Mucosa of descending colon (tissue), 3 donors: ENCODE results near the gene S100PBP. TPM values are rescaled to one million over a fixed set of nuclear protein-coding genes. Genes with fewer than 3 reads are reported as not detected.

ENCODE experiments used
- ATAC-seq: fragments of 200-7000 bp; cut with Tn5 transposase; one replicate; pipeline ENCODE4 v1.9.1; 2020; ENCODE audit warnings: mild to moderate bottlenecking, moderate library complexity
- DNase-seq, 3 donors: peaks; one replicate each; pipeline ENCODE4 v3.0.0-alpha.2; 2020
- H3K36me3 ChIP-seq: fragments of 200-600 bp; one replicate; pipeline ENCODE4 v1.8.0; 2021; ENCODE audit warnings: low read depth, mild to moderate bottlenecking
- H3K4me1 ChIP-seq: fragments of 200-600 bp; one replicate; pipeline ENCODE4 v1.8.0; 2021; ENCODE audit warnings: low read depth, mild to moderate bottlenecking
- H3K4me3 ChIP-seq: fragments of 200-600 bp; one replicate; pipeline ENCODE4 v1.8.0; 2021; ENCODE audit warnings: mild to moderate bottlenecking
- H3K9me3 ChIP-seq: fragments of 200-600 bp; one replicate; pipeline ENCODE4 v1.8.0; 2021; ENCODE audit warnings: mild to moderate bottlenecking
- intact Hi-C, 2 donors: fragments of 100-400 bp; cut with DNase I in 1 of 2; cut with micrococcal nuclease in 1 of 2; formaldehyde crosslinking; loops; one replicate each; pipeline versions ENCODE4 v1.11.0 to v1.11.1; 2022; cut with DNase I, micrococcal nuclease
- total RNA-seq, 3 donors: library from RNA; stranded (reverse); fragmentation: NEBNext Ultra II Directional in 2 of 3; extraction: Animal tissue kit (Norgen Biotek cat#: 25700) in 2 of 3; gene quantifications; one replicate each; pipeline versions ENCODE4 v1.2.1 to v1.2.4, GENCODE V29; 2021 to 2023
- TF ChIP-seq, protein P1 (sequence below): fragments of 200-600 bp; IDR thresholded peaks from one replicate; pipeline ENCODE4 v1.8.0; 2022; ENCODE audit warnings: antibody characterized with exemption, mild to moderate bottlenecking
- donor health status: DM: no; HTN: no; CAD: no; lungs with moderate emphysema.
- donor health status: DM: no; HTN: no; CAD: no.
- donor health status: DM: no; HTN: yes; CAD: no.

S100PBP gene
- total RNA-seq, 3 donors from 2014 or later, result 23.7 to 38.8 (median 31.0) TPM

DNA sequence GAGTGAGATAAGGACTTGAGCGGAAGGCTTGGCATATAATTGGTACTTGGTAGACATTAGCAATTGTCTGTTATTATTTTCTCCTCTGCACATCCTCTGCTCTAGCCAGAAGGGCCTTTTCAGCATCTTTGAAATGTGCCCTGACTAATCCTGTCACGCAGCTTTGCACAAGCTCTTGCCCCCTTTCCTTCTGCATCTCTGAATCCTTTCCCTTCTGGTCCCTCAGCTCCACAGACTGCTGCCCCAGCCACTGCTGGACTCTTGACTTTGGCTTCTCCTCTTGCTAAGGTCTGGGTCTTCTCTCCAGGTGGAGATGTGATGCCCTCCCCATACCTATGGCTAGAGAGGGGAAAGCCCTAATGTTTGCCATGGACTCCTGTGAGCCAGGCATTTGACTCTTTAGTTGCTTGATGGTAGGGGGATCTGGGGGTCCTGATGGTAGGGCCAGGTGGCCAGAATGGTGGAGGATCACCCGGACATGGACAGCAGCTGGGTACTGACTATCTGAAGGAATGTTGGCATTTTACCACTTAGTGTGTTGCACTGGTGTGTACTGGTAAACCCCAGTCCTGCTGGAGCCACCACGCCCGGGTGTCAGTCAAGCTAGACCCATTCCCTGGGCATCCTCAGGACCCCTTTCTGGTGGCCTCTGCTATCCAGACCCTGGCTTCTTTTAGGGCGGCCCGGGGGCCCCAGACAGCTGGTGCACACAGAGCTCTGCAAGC lies 73.2 kb downstream of the S100PBP start:
- intact Hi-C loops, result no loop called here
- H3K4me3 ChIP-seq, result no peak overlapping the region
- no peaks in the 10 kb centered on the region for H3K36me3 ChIP-seq
- no peak for ATAC-seq
- TF ChIP-seq, protein P1, sequence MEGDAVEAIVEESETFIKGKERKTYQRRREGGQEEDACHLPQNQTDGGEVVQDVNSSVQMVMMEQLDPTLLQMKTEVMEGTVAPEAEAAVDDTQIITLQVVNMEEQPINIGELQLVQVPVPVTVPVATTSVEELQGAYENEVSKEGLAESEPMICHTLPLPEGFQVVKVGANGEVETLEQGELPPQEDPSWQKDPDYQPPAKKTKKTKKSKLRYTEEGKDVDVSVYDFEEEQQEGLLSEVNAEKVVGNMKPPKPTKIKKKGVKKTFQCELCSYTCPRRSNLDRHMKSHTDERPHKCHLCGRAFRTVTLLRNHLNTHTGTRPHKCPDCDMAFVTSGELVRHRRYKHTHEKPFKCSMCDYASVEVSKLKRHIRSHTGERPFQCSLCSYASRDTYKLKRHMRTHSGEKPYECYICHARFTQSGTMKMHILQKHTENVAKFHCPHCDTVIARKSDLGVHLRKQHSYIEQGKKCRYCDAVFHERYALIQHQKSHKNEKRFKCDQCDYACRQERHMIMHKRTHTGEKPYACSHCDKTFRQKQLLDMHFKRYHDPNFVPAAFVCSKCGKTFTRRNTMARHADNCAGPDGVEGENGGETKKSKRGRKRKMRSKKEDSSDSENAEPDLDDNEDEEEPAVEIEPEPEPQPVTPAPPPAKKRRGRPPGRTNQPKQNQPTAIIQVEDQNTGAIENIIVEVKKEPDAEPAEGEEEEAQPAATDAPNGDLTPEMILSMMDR, result no peak
- H3K9me3 ChIP-seq, result no peaks in the 10 kb centered on the region
- DNase-seq, result no peak
- H3K4me1 ChIP-seq, result peaks cover 17% of the 10 kb centered on the region

DNA sequence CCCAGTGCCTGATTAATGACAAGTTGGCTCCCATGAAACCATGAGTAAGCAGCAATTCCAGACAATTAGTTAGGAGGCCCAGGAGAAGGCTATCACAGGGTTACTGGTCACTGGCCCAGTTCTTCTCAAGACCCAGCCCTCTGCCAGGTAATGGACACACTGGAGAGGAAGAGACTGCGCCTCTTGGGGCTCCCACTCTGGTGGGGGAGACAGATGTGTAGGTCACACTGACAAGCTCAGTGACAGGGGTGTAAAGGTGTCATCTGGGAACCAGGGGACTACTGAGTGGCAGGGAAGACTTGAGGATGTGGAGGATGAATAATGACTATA lies 73.8 kb downstream of the S100PBP start:
- H3K9me3 ChIP-seq, result no peaks in the 10 kb centered on the region
- intact Hi-C loops, result no loop called here
- peaks cover 13% of the 10 kb centered on the region for H3K4me1 ChIP-seq
- no peak overlapping the region for H3K4me3 ChIP-seq
- DNase-seq (no peak), ATAC-seq (no peak)
- no peaks in the 10 kb centered on the region for H3K36me3 ChIP-seq
- TF ChIP-seq, protein P1, result no peak

DNA sequence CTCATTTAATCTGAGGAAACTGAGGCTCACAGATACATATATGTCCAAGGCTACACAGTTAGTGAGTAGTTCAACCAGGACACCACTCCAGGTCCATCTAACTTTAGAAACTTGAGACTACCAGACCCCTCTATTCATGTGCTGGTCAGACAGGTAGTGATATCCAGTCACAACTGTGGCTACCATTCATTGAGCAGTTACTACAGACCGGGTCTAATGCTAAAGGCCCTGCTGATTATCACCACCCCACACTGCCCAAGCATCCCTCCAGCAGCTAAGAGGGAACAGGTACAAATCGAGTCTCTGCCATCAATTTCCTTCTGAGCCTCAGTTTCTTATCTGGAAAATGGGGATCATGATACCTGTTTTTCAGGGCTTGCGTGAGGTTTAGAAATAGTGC lies 74.2 kb downstream of the S100PBP start:
- Histone ChIP-seq H3K4me1 (peaks cover 11% of the 10 kb centered on the region), H3K4me3 (no peak overlapping the region), H3K9me3 (no peaks in the 10 kb centered on the region), H3K36me3 (no peaks in the 10 kb centered on the region)
- ATAC-seq (no peak), DNase-seq (no peak)
- TF ChIP-seq, protein P1, result no peak
- intact Hi-C loops, result no loop called here

DNA sequence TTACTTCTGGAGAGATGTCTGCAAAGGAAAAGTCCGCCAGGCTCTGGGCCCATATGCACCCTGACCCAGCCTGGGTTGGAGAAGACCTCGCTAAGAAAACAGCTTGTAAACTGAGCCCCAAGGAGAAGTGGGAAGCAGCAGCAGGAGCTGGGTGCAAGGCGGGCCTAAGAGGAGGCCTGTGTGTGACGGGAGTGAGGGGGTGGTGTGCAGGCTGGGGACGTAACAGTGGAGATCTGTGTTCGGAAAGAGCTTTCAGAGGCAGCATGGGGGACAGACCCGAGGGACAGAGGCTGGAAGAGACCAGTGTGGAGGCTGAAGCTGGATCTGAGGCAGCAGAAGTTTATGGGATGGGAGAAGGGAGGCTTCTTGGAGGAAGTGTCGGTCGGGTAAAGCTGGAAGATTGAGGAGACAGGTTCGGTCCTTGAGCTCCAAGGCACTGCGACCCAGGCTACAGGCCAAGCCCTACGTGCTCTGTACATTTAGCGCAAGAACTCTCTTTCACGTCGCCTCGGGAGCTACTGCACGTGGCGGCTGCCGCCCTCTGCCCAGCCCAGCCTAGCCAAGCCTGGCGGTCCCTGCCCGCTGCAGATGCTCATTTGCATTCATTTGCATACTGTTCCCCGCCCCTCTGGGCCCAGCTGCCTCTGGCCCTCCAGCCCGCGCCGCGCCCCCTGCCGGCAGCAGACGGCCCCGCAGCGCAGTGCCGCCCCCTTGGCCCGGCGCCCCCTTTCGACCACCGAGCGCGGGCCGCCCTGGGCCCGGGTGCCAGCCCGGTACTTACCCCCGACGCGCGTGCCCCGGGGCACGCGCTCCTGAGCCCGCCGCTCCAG lies 75.1 kb downstream of the S100PBP start:
- peak; percentile 75 for ATAC-seq
- H3K4me1 ChIP-seq, result peaks cover 11% of the 10 kb centered on the region
- peak in 2 of 3 donors; percentile 70 to 78 for DNase-seq
- TF ChIP-seq, protein P1, result peak; percentile 59
- H3K9me3 ChIP-seq, result no peaks in the 10 kb centered on the region
- H3K4me3 ChIP-seq, result no peak overlapping the region
- intact Hi-C loops, result no loop called here
- no peaks in the 10 kb centered on the region for H3K36me3 ChIP-seq

DNA sequence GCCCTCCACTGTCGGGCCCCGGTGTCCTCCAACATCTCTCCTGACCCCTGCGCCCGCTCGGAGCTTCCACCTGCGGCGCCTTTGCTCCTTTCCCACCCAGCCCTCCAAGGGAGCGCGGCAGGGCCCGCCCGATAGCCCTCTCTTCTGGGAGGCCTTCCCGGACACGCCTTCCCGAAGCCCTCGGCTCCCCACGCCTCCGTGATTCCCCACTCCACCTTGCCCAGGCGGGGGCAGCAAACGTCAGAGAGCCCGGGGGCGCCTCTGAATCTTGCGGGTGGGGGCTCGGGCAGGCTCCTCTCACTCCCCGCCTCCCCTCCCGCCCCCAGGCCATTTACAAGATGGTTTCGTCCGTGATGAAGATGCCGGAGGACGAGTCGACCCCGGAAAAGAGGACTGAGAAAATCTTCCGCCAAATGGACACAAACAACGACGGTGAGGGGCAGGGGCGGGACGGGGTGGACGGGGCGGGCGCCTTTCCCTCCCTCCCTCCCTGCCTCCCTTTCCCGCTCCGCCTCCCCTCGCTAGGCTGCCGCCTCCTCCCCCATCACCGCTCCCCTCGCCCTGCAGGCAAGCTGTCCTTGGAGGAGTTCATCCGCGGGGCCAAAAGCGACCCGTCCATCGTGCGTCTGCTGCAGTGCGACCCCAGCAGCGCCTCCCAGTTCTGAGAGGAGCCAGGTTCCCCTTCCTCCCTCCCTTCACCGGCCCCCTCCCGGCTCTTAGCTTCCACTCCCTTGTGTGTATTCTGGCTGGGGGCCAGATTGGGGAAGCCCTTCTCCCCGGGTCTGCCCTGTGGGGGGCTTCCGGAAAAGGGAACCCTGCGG lies 76.0 kb downstream of the S100PBP start:
- Histone ChIP-seq H3K4me1 (peaks cover 11% of the 10 kb centered on the region), H3K9me3 (no peaks in the 10 kb centered on the region), H3K36me3 (no peaks in the 10 kb centered on the region), H3K4me3 (no peak overlapping the region)
- peak; percentile 77 for ATAC-seq
- intact Hi-C loops, result no loop called here
- peak; percentile 76 to 86 (median 81) for DNase-seq
- TF ChIP-seq, protein P1, result no peak
